Parathyroid adenoma (tissue), 2 donors: ENCODE measurements around the gene PI4KA.

Experiments
- H2AFZ ChIP-seq: fragments of 300-600 bp; sonication (generic); one replicate; pipeline ENCODE4 v1.7.0; 2017; ENCODE audit warnings: antibody characterized with exemption, mild to moderate bottlenecking
- H3K27ac ChIP-seq: fragments of 300-600 bp; sonication (generic); one replicate; pipeline ENCODE4 v1.7.0; 2017
- H3K27me3 ChIP-seq: fragments of 300-600 bp; sonication (generic); one replicate; pipeline ENCODE4 v1.7.0; 2017; ENCODE audit warnings: low read length; ENCODE audit not compliant: control insufficient read depth, insufficient read depth
- H3K36me3 ChIP-seq: fragments of 300-600 bp; sonication (generic); one replicate; pipeline ENCODE4 v1.7.0; 2017; ENCODE audit warnings: low read length; ENCODE audit not compliant: control insufficient read depth, insufficient read depth
- H3K4me1 ChIP-seq: fragments of 300-600 bp; sonication (generic); one replicate; pipeline ENCODE4 v1.7.0; 2017; ENCODE audit warnings: control low read depth
- H3K4me2 ChIP-seq: fragments of 300-600 bp; sonication (generic); one replicate; pipeline ENCODE4 v1.7.0; 2017; ENCODE audit warnings: low read length
- H3K4me3 ChIP-seq: fragments of 300-600 bp; sonication (generic); one replicate; pipeline ENCODE4 v1.7.0; 2017; ENCODE audit warnings: low read depth, low read length
- H3K79me2 ChIP-seq: fragments of 300-600 bp; sonication (generic); one replicate; pipeline ENCODE4 v1.7.0; 2017; ENCODE audit warnings: control low read depth
- H3K9ac ChIP-seq: fragments of 300-600 bp; sonication (generic); one replicate; pipeline ENCODE4 v1.7.0; 2017; ENCODE audit warnings: mild to moderate bottlenecking
- H3K9me3 ChIP-seq: fragments of 300-600 bp; sonication (generic); one replicate; pipeline ENCODE4 v1.7.0; 2017; ENCODE audit warnings: low read length; ENCODE audit not compliant: control insufficient read depth
- TF ChIP-seq, protein P1 (sequence below): fragments of 300-600 bp; sonication (generic); IDR thresholded peaks from one replicate; pipeline ENCODE4 v1.7.0; 2017; ENCODE audit warnings: antibody characterized with exemption, mild to moderate bottlenecking
- donor health status: primary hyperparathyroidism.

PI4KA gene

GRCh38 chr22:20657963-20658362 lies 200.6 kb downstream of the PI4KA start:
- H3K79me2 ChIP-seq, result no peaks in the 10 kb centered on the region
- H2AFZ ChIP-seq, result no peak overlapping the region
- H3K36me3 ChIP-seq, result no peaks in the 10 kb centered on the region
- H3K4me1 ChIP-seq, result no peaks in the 10 kb centered on the region
- no peak overlapping the region for H3K9ac ChIP-seq
- H3K27me3 ChIP-seq, result no peaks in the 10 kb centered on the region
- H3K9me3 ChIP-seq, result no peaks in the 10 kb centered on the region
- TF ChIP-seq, protein P1, sequence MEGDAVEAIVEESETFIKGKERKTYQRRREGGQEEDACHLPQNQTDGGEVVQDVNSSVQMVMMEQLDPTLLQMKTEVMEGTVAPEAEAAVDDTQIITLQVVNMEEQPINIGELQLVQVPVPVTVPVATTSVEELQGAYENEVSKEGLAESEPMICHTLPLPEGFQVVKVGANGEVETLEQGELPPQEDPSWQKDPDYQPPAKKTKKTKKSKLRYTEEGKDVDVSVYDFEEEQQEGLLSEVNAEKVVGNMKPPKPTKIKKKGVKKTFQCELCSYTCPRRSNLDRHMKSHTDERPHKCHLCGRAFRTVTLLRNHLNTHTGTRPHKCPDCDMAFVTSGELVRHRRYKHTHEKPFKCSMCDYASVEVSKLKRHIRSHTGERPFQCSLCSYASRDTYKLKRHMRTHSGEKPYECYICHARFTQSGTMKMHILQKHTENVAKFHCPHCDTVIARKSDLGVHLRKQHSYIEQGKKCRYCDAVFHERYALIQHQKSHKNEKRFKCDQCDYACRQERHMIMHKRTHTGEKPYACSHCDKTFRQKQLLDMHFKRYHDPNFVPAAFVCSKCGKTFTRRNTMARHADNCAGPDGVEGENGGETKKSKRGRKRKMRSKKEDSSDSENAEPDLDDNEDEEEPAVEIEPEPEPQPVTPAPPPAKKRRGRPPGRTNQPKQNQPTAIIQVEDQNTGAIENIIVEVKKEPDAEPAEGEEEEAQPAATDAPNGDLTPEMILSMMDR, result no peak
- no peak overlapping the region for H3K4me3 ChIP-seq
- no peak overlapping the region for H3K27ac ChIP-seq
- H3K4me2 ChIP-seq, result no peak overlapping the region
